ENCODE data around the gene RSAD1. TPM values are rescaled to one million over a fixed set of nuclear protein-coding genes. Genes with fewer than 3 reads are reported as not detected.

Gene RSAD1
- total RNA-seq, 2 donors from 2014 or later, result 26.6 to 35.8 TPM

DNA sequence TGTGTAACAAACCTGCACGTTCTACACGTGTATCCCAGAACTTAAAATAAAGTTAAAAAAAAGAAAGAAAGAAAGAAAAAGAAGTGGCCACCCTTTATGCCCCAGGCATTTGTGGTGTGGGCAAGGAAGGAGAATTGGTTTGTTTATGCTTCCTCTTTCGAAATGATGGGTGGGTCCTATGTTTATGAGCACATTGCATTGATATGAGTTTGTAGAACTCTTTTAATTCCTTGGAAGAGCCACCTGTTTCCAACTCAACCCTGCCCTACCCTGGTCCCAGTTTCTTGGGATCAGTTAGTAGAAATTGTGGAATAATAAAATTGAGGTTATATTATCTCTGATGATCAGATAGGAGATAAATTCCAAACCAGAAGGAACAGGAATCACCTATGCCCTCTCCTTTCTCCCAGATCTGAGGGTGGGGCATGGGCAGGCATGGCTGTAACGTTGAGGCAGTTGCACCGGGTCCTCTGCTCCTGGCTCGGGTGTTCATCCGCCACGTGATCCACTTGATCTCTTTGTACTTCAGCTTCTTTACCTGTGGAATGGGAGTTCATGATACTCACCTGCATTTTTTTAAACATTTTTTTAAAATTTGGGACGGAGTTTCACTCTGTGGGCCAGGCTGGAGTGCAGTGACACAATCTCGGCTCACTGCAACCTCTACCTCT, 25.9 kb upstream of the RSAD1 start:
- Mint-ChIP-seq H3K4me1 (peaks cover 9% of the 10 kb centered on the region), H3K27ac (no peak overlapping the region), H3K36me3 (ENCODE audit: low read depth) (peaks cover 18% of the 10 kb centered on the region), H3K4me3 (no peak overlapping the region), H3K27me3 (ENCODE audit: insufficient read depth) (no peaks in the 10 kb centered on the region), H3K9me3 (no peaks in the 10 kb centered on the region)
- Histone ChIP-seq H3K9me3 (ENCODE audit: control insufficient read depth, low read length) (no peaks in the 10 kb centered on the region), H3K36me3 (ENCODE audit: control insufficient read depth, insufficient read depth, low read length) (no peaks in the 10 kb centered on the region), H3K27me3 (ENCODE audit: control insufficient read depth, insufficient read depth, low read length, poor library complexity, severe bottlenecking) (no peaks in the 10 kb centered on the region), H3K4me3 (ENCODE audit: low read length) (no peak overlapping the region), H3K27ac (ENCODE audit: low read depth, low read length) (no peak overlapping the region), H3K9ac (ENCODE audit: extremely low read depth, low read length, poor library complexity, severe bottlenecking) (no peak overlapping the region), H3K4me1 (ENCODE audit: control insufficient read depth, insufficient read depth, low read length) (no peaks in the 10 kb centered on the region)
- TF ChIP-seq, protein P1, sequence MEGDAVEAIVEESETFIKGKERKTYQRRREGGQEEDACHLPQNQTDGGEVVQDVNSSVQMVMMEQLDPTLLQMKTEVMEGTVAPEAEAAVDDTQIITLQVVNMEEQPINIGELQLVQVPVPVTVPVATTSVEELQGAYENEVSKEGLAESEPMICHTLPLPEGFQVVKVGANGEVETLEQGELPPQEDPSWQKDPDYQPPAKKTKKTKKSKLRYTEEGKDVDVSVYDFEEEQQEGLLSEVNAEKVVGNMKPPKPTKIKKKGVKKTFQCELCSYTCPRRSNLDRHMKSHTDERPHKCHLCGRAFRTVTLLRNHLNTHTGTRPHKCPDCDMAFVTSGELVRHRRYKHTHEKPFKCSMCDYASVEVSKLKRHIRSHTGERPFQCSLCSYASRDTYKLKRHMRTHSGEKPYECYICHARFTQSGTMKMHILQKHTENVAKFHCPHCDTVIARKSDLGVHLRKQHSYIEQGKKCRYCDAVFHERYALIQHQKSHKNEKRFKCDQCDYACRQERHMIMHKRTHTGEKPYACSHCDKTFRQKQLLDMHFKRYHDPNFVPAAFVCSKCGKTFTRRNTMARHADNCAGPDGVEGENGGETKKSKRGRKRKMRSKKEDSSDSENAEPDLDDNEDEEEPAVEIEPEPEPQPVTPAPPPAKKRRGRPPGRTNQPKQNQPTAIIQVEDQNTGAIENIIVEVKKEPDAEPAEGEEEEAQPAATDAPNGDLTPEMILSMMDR (conservative IDR thresholded peaks at IDR 0.05), result no peak
- 92 to 96% methylated on average over 10 of the region's 10 CpGs for WGBS, 2 experiments (ENCODE audit: insufficient coverage in 1 of 2, insufficient read length in 1 of 2)
- DNase-seq, result no peak

DNA sequence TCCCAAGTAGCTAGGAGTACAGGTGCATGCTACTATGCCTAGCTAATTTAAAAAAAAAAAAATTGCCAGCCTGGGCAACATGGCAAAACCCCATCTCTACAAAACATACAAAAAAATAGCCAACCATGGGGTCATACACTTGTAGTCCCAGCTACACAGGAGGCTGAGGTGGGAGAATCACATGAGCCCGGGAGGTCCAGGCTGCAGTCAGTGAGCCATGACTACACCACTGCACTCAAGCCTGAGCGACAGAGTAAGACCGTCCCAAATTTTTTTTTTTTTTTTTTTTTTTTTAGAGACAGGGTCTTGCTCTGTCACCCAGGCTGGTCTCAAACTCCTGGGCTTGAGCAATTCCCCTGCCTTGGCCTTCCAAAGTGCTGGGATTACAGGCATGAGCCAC, 24.8 kb upstream of the RSAD1 start:
- Histone ChIP-seq H3K27me3 (ENCODE audit: control insufficient read depth, insufficient read depth, low read length, poor library complexity, severe bottlenecking) (no peaks in the 10 kb centered on the region), H3K27ac (ENCODE audit: low read depth, low read length) (no peak overlapping the region), H3K4me3 (ENCODE audit: low read length) (no peak overlapping the region), H3K9me3 (ENCODE audit: control insufficient read depth, low read length) (no peaks in the 10 kb centered on the region), H3K9ac (ENCODE audit: extremely low read depth, low read length, poor library complexity, severe bottlenecking) (no peak overlapping the region), H3K36me3 (ENCODE audit: control insufficient read depth, insufficient read depth, low read length) (no peaks in the 10 kb centered on the region), H3K4me1 (ENCODE audit: control insufficient read depth, insufficient read depth, low read length) (no peaks in the 10 kb centered on the region)
- WGBS, 2 experiments (ENCODE audit: insufficient coverage in 1 of 2, insufficient read length in 1 of 2), result 93 to 100% methylated on average over 1 to 3 of the region's 3 CpGs
- no peak overlapping the region for H3K4me3 Mint-ChIP-seq
- peaks cover 17% of the 10 kb centered on the region for H3K4me1 Mint-ChIP-seq
- H3K27me3 Mint-ChIP-seq (ENCODE audit: insufficient read depth), result no peaks in the 10 kb centered on the region
- no peaks in the 10 kb centered on the region for H3K9me3 Mint-ChIP-seq
- H3K36me3 Mint-ChIP-seq (ENCODE audit: low read depth), result peaks cover 15% of the 10 kb centered on the region
- H3K27ac Mint-ChIP-seq, result no peak overlapping the region
- no peak for DNase-seq
- TF ChIP-seq, protein P1 (conservative IDR thresholded peaks at IDR 0.05), result no peak

DNA sequence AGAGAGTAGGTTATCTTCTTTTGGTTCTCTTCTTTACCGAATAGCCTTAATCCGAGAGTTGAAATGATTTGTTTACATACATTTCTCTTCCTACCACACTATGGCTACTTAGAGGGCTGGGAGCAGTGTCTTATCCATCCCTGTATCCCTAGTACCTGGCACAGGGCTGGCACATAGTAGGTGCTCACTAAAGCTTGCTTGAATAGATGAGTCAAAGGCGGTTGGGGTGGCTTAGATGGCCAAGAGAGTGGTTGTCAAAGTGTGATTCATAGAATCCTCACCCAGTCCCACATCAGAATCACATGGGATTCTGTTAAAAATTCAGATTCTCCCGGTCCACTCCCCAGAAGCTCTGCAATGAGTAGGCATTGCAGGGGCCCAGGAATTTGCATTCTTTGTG, 21.0 kb upstream of the RSAD1 start:
- no peaks in the 10 kb centered on the region for H3K27me3 Mint-ChIP-seq (ENCODE audit: insufficient read depth)
- no peak overlapping the region for H3K27ac ChIP-seq (ENCODE audit: low read depth, low read length)
- no peaks in the 10 kb centered on the region for H3K4me1 ChIP-seq (ENCODE audit: control insufficient read depth, insufficient read depth, low read length)
- H3K4me1 Mint-ChIP-seq, result peaks cover 8% of the 10 kb centered on the region
- no peak for DNase-seq
- no peak overlapping the region for H3K4me3 ChIP-seq (ENCODE audit: low read length)
- H3K36me3 Mint-ChIP-seq (ENCODE audit: low read depth), result peaks cover 13% of the 10 kb centered on the region
- H3K9ac ChIP-seq (ENCODE audit: extremely low read depth, low read length, poor library complexity, severe bottlenecking), result no peak overlapping the region
- no peaks in the 10 kb centered on the region for H3K9me3 Mint-ChIP-seq
- 94 to 97% methylated on average over 2 to 4 of the region's 4 CpGs for WGBS, 2 experiments (ENCODE audit: insufficient coverage in 1 of 2, insufficient read length in 1 of 2)
- H3K4me3 Mint-ChIP-seq, result no peak overlapping the region
- no peak overlapping the region for H3K27ac Mint-ChIP-seq
- TF ChIP-seq, protein P1 (conservative IDR thresholded peaks at IDR 0.05), result no peak
- no peaks in the 10 kb centered on the region for H3K36me3 ChIP-seq (ENCODE audit: control insufficient read depth, insufficient read depth, low read length)
- H3K9me3 ChIP-seq (ENCODE audit: control insufficient read depth, low read length), result no peaks in the 10 kb centered on the region
- no peaks in the 10 kb centered on the region for H3K27me3 ChIP-seq (ENCODE audit: control insufficient read depth, insufficient read depth, low read length, poor library complexity, severe bottlenecking)

Measured in endodermal cell (in vitro differentiated cells).